Caco-2 (cell line): ENCODE data around the gene PACSIN2. TPM values are rescaled to one million over a fixed set of nuclear protein-coding genes. Genes with fewer than 3 reads are reported as not detected.

ENCODE experiments used
- BruUV-seq: library from RNA; stranded (reverse); fragments of 400-500 nt; replicated peaks from 2 replicates; lab custom pipeline; 2021; lab: Mats Ljungman, UMichigan
- CTCF ChIA-PET: fragments of 300-600 bp; sonication (Branson Sonifier 250); formaldehyde crosslinking; loops from one replicate; lab custom pipeline; 2022; ENCODE audit warnings: antibody characterized with exemption; lab: Charles Lee
- POLR2A ChIA-PET: fragments of 300-600 bp; sonication (Branson Sonifier 250); formaldehyde crosslinking; loops from one replicate; lab custom pipeline; 2022; ENCODE audit warnings: antibody characterized with exemption; lab: Charles Lee
- DNase-seq, 2 experiments: peaks; one replicate each; pipeline versions ENCODE4 v3.0.0 to v3.0.0-alpha.2; 2020 to 2022
- H3K27me3 ChIP-seq: replicated peaks from 2 replicates; pipeline ENCODE4 v1.6.0; 2011; ENCODE audit warnings: low read length; ENCODE audit not compliant: control insufficient read depth, insufficient read depth
- H3K36me3 ChIP-seq: 2 replicates; pipeline ENCODE4 v1.5.1; 2011; ENCODE audit warnings: low read length; ENCODE audit not compliant: control insufficient read depth, insufficient read depth
- H3K4me1 ChIP-seq: fragments of 250-450 bp; sonication (Bioruptor Pico); 2 replicates; pipeline ENCODE4 v1.5.1; 2020; ENCODE audit warnings: mild to moderate bottlenecking
- H3K4me3 ChIP-seq: 2 replicates; pipeline ENCODE4 v1.5.1; 2011; ENCODE audit warnings: low read depth, mild to moderate bottlenecking, control low read depth, low read length
- H3K9me3 ChIP-seq: fragments of 250-450 bp; sonication (Bioruptor Pico); 2 replicates; pipeline ENCODE4 v1.5.1; 2020; ENCODE audit warnings: mild to moderate bottlenecking, moderate library complexity
- H3K27ac Mint-ChIP-seq: one replicate; pipeline ENCODE4 v1.8.0; 2022; ENCODE audit warnings: mixed read lengths; ENCODE audit not compliant: unreplicated experiment
- H3K27me3 Mint-ChIP-seq: one replicate; pipeline ENCODE4 v1.8.0; 2022; ENCODE audit warnings: mixed read lengths; ENCODE audit not compliant: insufficient read depth, unreplicated experiment
- H3K36me3 Mint-ChIP-seq: one replicate; pipeline ENCODE4 v1.8.0; 2022; ENCODE audit warnings: mild to moderate bottlenecking, mixed read lengths; ENCODE audit not compliant: insufficient read depth, unreplicated experiment
- H3K4me1 Mint-ChIP-seq: one replicate; pipeline ENCODE4 v1.8.0; 2022; ENCODE audit warnings: low read depth, mixed read lengths; ENCODE audit not compliant: unreplicated experiment
- H3K4me3 Mint-ChIP-seq: one replicate; pipeline ENCODE4 v1.8.0; 2022; ENCODE audit warnings: mild to moderate bottlenecking, moderate library complexity, mixed read lengths; ENCODE audit not compliant: unreplicated experiment
- H3K9me3 Mint-ChIP-seq: one replicate; pipeline ENCODE4 v1.8.0; 2022; ENCODE audit warnings: mixed read lengths; ENCODE audit not compliant: unreplicated experiment
- CTCF ChIP-seq, 2 experiments: fragments of 200-600 bp in 1 of 2; IDR thresholded peaks; 1 replicate in 1 of 2; 2 replicates in 1 of 2; pipeline versions ENCODE4 v1.5.1 to v1.8.0; 2011 to 2022; ENCODE audit warnings: antibody characterized with exemption in 1 of 2, control low read depth in 1 of 2, inconsistent platforms in 1 of 2, low read depth in 1 of 2, low read length in 1 of 2, mild to moderate bottlenecking in 1 of 2, moderate library complexity in 1 of 2; ENCODE audit not compliant: insufficient read depth in 1 of 2, severe bottlenecking in 1 of 2, unreplicated experiment in 1 of 2
- intact Hi-C: fragments of 100-400 bp; cut with micrococcal nuclease; formaldehyde crosslinking; loops from one replicate; pipeline ENCODE4 v1.10.0; 2022; ENCODE audit not compliant: unreplicated experiment
- total RNA-seq: library from RNA; stranded (reverse); gene quantifications from 2 replicates; pipeline ENCODE4 v1.2.3, GENCODE V29; 2022

PACSIN2 gene
- total RNA-seq, 1 experiment from 2014 or later = 122 TPM

DNA sequence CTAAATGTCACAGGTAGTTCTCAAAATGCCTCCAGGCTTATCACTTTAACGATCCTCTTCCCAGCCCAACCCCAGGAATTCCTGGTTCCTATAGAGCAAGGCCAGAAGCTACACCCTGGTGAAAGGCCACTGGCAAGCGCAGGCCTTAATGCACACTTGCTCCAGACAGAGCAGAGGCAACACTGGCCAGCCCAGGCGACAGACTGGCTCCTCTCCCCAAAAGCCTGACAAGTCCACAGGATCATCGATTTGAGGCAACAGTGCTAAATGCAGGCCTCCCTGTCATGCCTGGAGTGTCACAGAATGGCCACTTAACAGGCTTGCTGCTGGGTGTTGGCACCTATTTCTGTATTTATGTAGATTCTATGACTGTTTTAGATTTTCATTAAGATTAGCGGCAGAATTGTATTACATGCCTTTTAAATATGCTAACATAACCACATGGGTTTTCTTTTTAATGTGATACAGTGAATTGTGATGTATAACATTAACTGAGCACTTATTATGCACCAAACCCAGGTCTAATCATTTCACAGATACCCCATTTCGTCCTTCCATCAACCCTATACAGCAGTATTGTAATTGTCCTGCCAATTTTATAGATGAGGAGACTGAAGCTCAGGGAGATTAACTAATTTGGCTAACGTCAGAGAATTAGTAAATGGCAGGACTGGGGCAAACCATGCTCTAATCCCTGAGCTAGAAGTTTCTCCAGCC, 38.6 kb downstream of the PACSIN2 start:
- CTCF ChIA-PET = interaction anchor here (0.6 kb wide), 1 partner anchor 114 kb away, joined by 3 read pairs; no protein-coding TSS in a partner anchor
- no peak overlapping the region for H3K27ac Mint-ChIP-seq
- no peaks in the 10 kb centered on the region for H3K27me3 Mint-ChIP-seq

DNA sequence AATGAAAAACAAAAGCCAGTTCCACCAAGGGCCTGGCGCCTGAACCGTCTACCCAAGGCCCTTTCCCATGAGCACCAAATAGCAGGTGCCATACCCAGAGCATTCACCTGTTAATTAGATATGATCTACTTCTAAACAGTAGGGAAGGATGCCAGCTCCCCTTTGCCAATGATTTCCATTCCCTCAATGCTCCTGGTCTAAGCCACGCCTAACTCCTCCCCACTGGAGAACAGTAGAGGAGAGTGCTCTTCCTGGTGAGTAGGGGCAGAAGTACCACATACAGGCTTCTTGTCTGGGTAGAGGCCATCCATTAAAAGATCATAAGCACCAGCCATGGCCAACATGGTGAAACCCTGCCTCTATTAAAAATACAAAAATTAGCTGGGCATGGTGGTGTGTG, 40.7 kb downstream of the PACSIN2 start:
- H3K9me3 Mint-ChIP-seq = no peaks in the 10 kb centered on the region
- Histone ChIP-seq H3K36me3 (no peaks in the 10 kb centered on the region), H3K27me3 (no peaks in the 10 kb centered on the region), H3K9me3 (no peaks in the 10 kb centered on the region), H3K4me1 (peaks cover 17% of the 10 kb centered on the region), H3K4me3 (no peak overlapping the region)
- H3K36me3 Mint-ChIP-seq = peaks cover 42% of the 10 kb centered on the region
- H3K4me1 Mint-ChIP-seq = peaks cover 43% of the 10 kb centered on the region
- H3K4me3 Mint-ChIP-seq = no peak overlapping the region
- ChIA-PET POLR2A (interaction anchor here (0.5 to 0.6 kb wide), 2 partner anchors 15 to 21 kb away, joined by 3 to 7 read pairs; no protein-coding TSS in a partner anchor), CTCF (no interaction called here)
- no peaks in the 10 kb centered on the region for H3K27me3 Mint-ChIP-seq
- no peak for DNase-seq
- intact Hi-C loops = no loop called here
- TF ChIP-seq CTCF (IDR thresholded peaks at IDR 0.05; ENCODE audit: insufficient read depth in 1 of 2, low read depth in 1 of 2, low read length in 1 of 2, severe bottlenecking in 1 of 2, unreplicated experiment in 1 of 2) = no peak
- BruUV-seq = no TSS peak
- H3K27ac Mint-ChIP-seq = no peak overlapping the region

More for the DNA sequence above, 38.6 kb downstream of the PACSIN2 start:
- H3K9me3 ChIP-seq = no peaks in the 10 kb centered on the region
- intact Hi-C loops = no loop called here
- peaks cover 17% of the 10 kb centered on the region for H3K4me1 ChIP-seq
- no peaks in the 10 kb centered on the region for H3K36me3 ChIP-seq
- BruUV-seq = no TSS peak
- no peak for DNase-seq
- Mint-ChIP-seq H3K36me3 (peaks cover 25% of the 10 kb centered on the region), H3K4me1 (peaks cover 43% of the 10 kb centered on the region), H3K4me3 (no peak overlapping the region), H3K9me3 (no peaks in the 10 kb centered on the region)
- TF ChIP-seq CTCF (IDR thresholded peaks at IDR 0.05; ENCODE audit: insufficient read depth in 1 of 2, low read depth in 1 of 2, low read length in 1 of 2, severe bottlenecking in 1 of 2, unreplicated experiment in 1 of 2) = no peak
- H3K4me3 ChIP-seq = no peak overlapping the region
- H3K27me3 ChIP-seq = no peaks in the 10 kb centered on the region
- POLR2A ChIA-PET = no interaction called here

- ChIA-PET CTCF (no interaction called here), POLR2A (interaction anchor here (0.5 kb wide), 1 partner anchor 15 kb away, joined by 3 read pairs; no protein-coding TSS in a partner anchor)
- peaks cover 43% of the 10 kb centered on the region for H3K36me3 Mint-ChIP-seq
- H3K4me3 ChIP-seq = no peak overlapping the region
- H3K4me3 Mint-ChIP-seq = no peak overlapping the region
- intact Hi-C loops = no loop called here
- no peak for DNase-seq
- H3K27me3 Mint-ChIP-seq = no peaks in the 10 kb centered on the region
- no peaks in the 10 kb centered on the region for H3K9me3 Mint-ChIP-seq
- no peaks in the 10 kb centered on the region for H3K36me3 ChIP-seq
- no peak for TF ChIP-seq CTCF (IDR thresholded peaks at IDR 0.05; ENCODE audit: insufficient read depth in 1 of 2, low read depth in 1 of 2, low read length in 1 of 2, severe bottlenecking in 1 of 2, unreplicated experiment in 1 of 2)
- BruUV-seq = no TSS peak
- no peak overlapping the region for H3K27ac Mint-ChIP-seq
- no peaks in the 10 kb centered on the region for H3K27me3 ChIP-seq
- peaks cover 11% of the 10 kb centered on the region for H3K4me1 ChIP-seq
- H3K9me3 ChIP-seq = no peaks in the 10 kb centered on the region
- H3K4me1 Mint-ChIP-seq = peaks cover 37% of the 10 kb centered on the region
Observed at GRCh38 chr22:42973536-42973881, 41.4 kb downstream of the PACSIN2 start.
